GM19328 (cell line): Measurements from ENCODE around the gene TRPC1.
A peak's percentile ranks its signal among the peaks of the same experiment; 100 is the strongest.

Source experiments
- ATAC-seq: cut with Tn5 transposase; IDR thresholded peaks from one replicate; pipeline ENCODE4 v1.9.1; 2021; ENCODE audit warnings: mild to moderate bottlenecking, moderate library complexity; ENCODE audit not compliant: unreplicated experiment

TRPC1 gene

DNA sequence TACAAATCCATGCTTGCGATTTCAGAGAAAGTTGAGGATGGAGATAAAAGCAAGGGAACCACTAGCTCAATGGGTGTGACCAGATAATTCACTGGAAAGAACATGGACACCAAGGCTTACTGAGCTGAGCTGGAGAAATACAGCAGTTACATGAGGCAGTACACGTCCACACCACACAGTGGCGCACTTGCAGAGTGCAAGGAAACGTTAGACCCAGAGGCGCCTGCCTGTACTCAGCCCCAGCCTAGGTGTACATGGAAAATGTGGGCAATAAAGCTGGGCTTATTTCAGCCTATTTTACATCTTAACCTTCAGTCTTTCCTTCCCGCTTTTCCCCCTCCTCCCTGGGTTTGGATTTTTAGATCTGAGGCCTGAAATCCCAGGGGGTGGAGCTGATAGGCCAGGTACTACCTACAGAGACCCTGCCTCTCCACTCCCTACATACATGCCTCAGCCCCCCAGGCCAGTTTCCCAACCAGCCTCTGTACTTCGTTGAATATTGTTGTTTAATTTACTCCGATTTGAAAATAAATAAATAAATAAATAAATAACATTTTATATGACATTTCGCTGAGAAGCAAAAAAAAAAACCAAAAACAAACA, 105.0 kb downstream of the TRPC1 start:
- ATAC-seq = peak; percentile 95

DNA sequence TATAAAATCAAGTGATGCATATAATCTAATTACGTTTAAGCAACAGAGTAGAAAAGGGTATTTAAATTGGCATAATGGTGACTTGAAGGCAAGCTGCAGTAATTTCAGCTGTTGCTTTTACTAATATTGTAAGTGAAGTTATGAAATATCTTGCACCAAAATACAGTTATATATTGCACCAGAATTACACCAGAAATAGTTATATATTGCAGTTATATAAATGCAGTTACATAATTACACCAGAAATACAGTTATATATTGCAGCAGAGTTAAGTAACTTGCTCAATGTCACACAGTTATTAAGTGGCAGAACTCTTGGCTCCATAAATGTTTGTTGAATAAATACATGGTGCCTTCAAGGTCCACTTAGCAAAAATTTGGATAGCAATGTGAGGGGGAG, 113.7 kb downstream of the TRPC1 start:
- no peak for ATAC-seq

DNA sequence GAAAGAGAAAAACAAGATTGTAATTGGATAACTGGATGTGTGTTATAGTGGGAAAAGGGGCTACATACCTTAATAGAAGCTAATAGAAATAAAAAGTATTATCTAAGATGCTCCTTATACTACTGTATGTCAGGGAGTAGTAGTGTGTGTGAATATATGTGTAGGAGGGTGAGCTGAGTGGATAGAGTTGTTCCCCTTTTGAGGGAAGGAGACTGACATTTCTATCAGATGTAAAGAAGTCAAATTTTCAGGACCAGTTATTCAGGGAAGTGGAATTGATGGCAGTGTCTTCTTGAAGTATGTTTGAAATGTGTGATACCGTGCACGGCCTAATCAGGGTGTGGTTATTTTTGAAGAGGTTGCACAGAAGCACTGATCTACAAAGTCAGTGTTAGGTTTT, 116.0 kb downstream of the TRPC1 start:
- no peak for ATAC-seq

DNA sequence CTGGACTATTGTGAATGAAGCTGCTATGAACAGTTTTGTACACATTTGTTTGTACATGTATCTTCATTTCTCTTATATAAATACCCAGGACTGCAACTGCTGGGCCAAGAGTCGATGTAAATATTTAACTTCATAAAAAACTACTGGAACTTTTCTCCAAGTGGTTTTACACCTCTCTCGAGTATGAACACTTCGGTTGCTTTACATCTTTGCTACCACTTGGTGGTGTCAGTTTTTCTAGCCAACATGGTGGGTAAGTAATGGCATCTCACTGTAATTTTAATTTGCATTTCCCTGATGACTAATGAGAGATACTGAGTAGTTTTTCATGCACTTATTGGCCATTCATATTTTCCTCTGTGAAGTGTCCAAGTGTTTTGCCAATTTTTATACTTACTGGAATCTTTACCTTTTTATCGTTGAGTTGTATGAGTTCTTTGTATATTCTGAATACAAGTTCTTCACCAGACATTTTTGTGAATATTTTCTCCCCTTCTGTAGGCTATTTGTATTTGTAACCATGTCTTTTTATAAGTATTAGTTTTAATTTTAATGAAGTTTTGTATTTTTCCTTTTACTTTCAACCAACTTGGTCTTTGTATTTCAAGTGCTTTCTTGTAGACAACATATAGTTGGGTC, 120.6 kb downstream of the TRPC1 start:
- ATAC-seq = no peak

DNA sequence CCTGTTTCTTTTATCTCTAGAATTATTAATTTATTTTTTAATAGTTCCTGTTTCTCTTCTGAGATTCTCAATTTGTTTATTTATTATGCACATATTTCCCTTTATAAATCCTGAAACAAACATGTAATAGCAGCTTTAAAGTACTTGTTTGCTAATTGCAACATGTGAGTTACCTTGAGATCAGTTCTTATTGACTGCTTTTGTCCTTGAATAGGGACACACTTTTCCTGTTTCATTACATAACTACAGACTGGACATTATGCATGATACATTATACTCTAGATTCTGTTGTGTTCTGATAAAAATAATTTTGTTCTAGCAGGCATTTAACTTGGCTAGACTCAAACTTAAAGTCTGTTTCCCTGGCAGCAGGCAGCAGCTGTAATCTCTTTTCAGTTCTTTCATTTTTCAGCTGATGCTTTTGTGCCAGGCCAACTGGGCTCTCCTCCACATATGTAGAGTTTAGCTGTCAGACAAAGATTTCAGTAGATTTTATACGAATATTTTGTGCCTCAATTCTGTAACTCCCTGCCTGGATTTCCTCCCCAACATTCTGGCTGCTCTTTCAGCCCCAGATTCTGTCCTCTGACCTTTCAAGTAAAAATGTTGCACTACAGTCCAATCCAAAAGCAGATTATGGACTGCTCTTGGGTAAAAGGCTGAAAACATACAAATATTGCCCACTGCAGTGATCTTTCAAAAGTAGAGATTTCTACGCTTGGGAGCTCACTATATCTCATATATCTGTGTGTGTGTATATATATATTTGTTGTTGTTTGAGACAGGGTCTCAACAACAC, 123.1 kb downstream of the TRPC1 start:
- no peak for ATAC-seq

DNA sequence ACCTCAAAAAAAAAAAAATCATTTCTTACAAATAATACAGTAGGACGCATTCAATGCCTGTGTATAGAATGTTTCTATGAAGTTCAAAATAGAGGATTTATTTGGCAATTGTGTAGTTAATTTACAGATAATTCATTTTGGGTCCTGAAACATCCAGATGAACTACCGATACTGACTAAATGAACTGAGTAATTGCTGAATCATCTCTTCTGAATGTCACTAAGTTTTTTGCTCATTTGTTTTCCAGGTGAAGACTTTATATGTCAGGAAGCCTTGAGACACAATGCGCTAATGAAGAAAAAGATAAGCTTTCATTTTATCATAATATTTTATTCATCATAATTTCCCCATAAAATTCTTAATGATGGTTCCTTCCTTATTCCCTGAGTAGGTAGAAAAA, 125.3 kb downstream of the TRPC1 start:
- no peak for ATAC-seq

DNA sequence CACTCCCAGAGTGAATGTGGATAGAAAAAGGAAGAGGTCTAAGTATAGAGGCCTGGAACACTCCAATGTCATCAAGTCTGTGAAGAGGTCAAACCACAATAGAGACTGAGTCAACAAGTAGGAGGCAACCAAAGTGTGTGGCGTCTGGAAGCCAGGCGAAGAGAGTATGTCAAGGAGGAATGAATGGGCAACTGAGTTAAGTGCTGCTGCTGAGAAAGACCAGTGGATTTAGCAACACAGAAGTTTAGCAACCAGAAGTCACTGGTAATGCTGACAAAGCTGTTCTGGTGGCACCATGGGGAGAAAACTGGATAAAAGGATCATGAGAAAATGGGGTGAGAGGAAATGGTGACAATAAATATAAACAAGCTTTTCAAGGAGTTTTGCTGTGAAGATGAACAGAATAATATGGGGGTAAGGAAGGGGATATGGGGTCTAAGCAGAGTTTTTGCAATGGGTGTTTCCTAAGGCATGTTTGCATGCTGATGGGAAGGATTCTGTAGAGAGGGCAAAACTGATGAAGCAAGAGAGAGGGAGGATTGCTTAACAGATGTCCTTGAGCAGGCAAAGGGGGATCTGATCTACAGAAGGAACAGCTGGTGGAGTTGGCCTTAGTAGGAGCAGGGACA, 126.7 kb downstream of the TRPC1 start:
- ATAC-seq = no peak

DNA sequence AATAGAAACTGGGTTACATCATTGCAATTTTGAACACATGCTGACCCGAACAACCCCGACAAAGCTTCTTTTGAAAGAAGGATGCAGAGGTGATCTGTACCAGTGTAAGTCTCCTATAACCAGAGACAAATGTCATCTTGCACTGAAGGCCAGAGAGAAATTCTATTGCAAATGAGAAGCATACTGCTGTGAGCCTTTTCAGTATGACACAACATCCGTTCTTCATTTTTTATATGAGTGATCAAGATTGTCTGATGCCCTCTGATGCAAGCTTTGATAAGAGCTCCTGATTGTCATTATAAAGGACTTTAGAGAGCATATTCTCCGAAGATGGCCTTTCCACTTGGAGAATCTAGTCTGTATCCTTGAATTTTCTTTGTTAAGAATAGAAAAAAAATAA, 128.2 kb downstream of the TRPC1 start:
- ATAC-seq = no peak

DNA sequence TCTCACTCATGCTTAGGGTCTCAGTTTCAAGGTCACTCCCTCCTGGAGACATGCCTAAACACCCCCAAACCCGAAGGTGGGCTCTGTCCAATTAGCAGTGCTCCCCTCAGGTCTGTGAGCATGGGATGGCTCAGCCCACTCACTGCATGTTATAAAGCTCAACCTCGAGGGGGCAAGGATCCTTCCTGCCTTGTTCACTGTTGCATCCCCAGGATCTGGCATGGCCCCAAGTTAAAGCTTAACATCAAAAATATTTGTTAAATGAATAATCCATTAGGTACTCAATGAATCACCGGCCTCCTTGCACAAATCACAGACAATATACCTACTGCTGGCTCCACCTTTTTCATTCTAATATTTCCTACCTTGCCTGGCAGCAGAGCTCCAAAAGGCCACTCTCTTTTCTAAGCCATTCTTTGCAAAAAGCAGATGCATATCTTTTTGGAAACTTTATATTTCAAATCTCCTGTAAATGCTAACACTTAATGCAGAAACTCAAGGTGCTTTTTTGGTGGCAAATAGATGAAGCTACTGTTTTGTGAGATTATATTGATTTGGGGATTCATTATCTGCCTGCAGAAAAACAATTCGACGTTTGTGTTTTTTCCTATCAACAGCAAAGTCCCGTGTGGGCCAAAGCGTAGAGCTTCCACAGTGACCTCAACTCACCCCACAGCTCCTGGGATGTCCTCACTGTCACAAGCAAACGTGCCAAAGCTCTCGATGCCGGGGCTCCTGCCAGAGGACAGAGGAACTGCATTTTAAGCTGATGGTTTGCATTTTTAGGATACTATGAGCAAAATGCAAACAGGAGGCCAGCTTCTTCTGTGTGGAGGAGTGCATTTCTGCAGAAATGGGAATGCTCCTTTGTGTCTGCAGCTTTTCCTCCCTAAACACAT, 129.7 kb downstream of the TRPC1 start:
- no peak for ATAC-seq

DNA sequence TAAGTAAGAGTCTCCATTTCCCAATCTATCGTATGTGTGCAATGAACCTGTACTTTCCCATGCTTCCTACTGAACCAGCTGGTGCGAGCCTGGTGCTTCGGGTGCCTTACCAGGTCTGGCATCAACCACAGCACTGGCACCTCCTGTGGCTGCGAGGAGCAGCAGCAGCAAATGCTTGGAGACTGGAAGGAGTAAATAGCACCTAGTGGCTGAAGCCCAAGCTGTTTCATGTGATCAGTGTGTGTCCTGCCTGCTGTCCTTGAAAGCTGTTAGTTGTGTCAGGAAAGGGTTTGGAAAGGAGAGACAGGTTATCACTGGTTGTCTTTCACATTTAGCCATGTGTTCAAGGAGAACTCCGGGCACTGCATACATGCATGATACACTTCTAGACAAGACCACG, 133.2 kb downstream of the TRPC1 start:
- ATAC-seq = no peak
